HFF-Myc (cell line): ENCODE results near the gene VAC14.

Experiments used
- DNase-seq: peaks from one replicate; pipeline ENCODE4 v3.0.0-alpha.2; 2011; ENCODE audit warnings: low read depth; ENCODE audit errors: extremely low read depth
- H3K4me3 ChIP-seq: replicated peaks from 2 replicates; pipeline ENCODE4 v1.5.1; 2011; ENCODE audit warnings: low read depth, mild to moderate bottlenecking, control low read depth, low read length
- CTCF ChIP-seq: IDR thresholded peaks from 2 replicates; pipeline ENCODE4 v1.5.1; 2012; ENCODE audit warnings: mild to moderate bottlenecking, low read depth, low read length, control low read depth; ENCODE audit errors: missing control alignments

Gene VAC14

GRCh38 chr16:70795296-70795912 lies 5.6 kb downstream of the VAC14 start:
- no peak for DNase-seq
- H3K4me3 ChIP-seq = no peak overlapping the region
- no peak for TF ChIP-seq CTCF

GRCh38 chr16:70793851-70794502 lies 7.0 kb downstream of the VAC14 start:
- TF ChIP-seq CTCF = no peak
- no peak for DNase-seq
- H3K4me3 ChIP-seq = no peak overlapping the region

GRCh38 chr16:70790815-70791214 lies 10.1 kb downstream of the VAC14 start:
- no peak for DNase-seq
- no peak for TF ChIP-seq CTCF
- no peak overlapping the region for H3K4me3 ChIP-seq

GRCh38 chr16:70789595-70790447 lies 11.1 kb downstream of the VAC14 start:
- no peak for DNase-seq
- no peak for TF ChIP-seq CTCF
- no peak overlapping the region for H3K4me3 ChIP-seq

GRCh38 chr16:70788668-70789594 lies 12.0 kb downstream of the VAC14 start:
- no peak overlapping the region for H3K4me3 ChIP-seq
- TF ChIP-seq CTCF = no peak
- DNase-seq = no peak
